Sigmoid colon (tissue), 7 donors: ENCODE data around the gene FUT3. TPM values are rescaled to one million over a fixed set of nuclear protein-coding genes. Genes with fewer than 3 reads are reported as not detected.
"Not testable (repeated sequence)": the region's sequence is repeated elsewhere in the genome, so short reads cannot be mapped to it uniquely, and the experiment has no call there.

Experiments used
- DNase-seq: peaks from one replicate; pipeline ENCODE4 v3.0.0-alpha.2; 2019
- H3K27ac ChIP-seq, 4 donors: fragments of 200-600 bp; sonication (generic); one replicate each; pipeline ENCODE4 v1.5.1; 2016 to 2019; ENCODE audit warnings: mild to moderate bottlenecking in 1 of 4
- H3K27me3 ChIP-seq, 3 donors: fragments of 200-600 bp; sonication (generic); one replicate each; pipeline ENCODE4 v1.5.1; 2019; ENCODE audit warnings: mild to moderate bottlenecking in 1 of 3
- H3K36me3 ChIP-seq, 4 donors: fragments of 200-600 bp; sonication (generic); one replicate each; pipeline ENCODE4 v1.5.1; 2016 to 2019
- H3K4me1 ChIP-seq, 4 donors: fragments of 200-600 bp; sonication (generic); one replicate each; pipeline ENCODE4 v1.5.1; 2017 to 2019
- H3K4me3 ChIP-seq, 4 donors: fragments of 200-600 bp; sonication (generic); one replicate each; pipeline ENCODE4 v1.5.1; 2017 to 2019; ENCODE audit warnings: mild to moderate bottlenecking in 2 of 4, moderate library complexity in 1 of 4
- H3K9me3 ChIP-seq, 4 donors: fragments of 200-600 bp in 3 of 4; sonication (generic) in 3 of 4; one replicate each; pipeline versions ENCODE4 v1.5.1 to v1.6.1; 2013 to 2019
- CTCF ChIP-seq, 4 experiments: fragments of 450-650 bp in 3 of 4; fragments of 200-600 bp in 1 of 4; IDR thresholded peaks; one replicate each; pipeline ENCODE4 v1.5.1; 2016 to 2019; ENCODE audit warnings: antibody characterized with exemption in 4 of 4, mild to moderate bottlenecking in 3 of 4, moderate library complexity in 2 of 4
- EP300 ChIP-seq, 4 donors: sonication (generic); formaldehyde crosslinking; IDR thresholded peaks; one replicate each; pipeline ENCODE4 v1.6.1; 2017; ENCODE audit warnings: antibody characterized with exemption in 4 of 4
- POLR2A ChIP-seq, 2 donors: fragments of 450-650 bp; IDR thresholded peaks; one replicate each; pipeline ENCODE4 v1.6.1; 2016; ENCODE audit warnings: antibody characterized with exemption in 2 of 2, mild to moderate bottlenecking in 2 of 2, moderate library complexity in 2 of 2
- POLR2AphosphoS5 ChIP-seq, 4 donors: sonication (generic); formaldehyde crosslinking; IDR thresholded peaks; one replicate each; pipeline ENCODE4 v1.6.1; 2017; ENCODE audit warnings: antibody characterized with exemption in 4 of 4
- WGBS, 2 donors: extraction: QIAGEN DNeasy Blood & Tissue Kit; methylation state at CpG; one replicate each; pipeline ENCODE4 v1.1.7; 2013; 5-methylcytosine and 5-hydroxymethylcytosine counted together
- intact Hi-C: fragments of 100-400 bp; cut with DNase I; formaldehyde crosslinking; loops from one replicate; pipeline ENCODE4 v1.15.1; 2023
- polyA plus RNA-seq, 3 donors: library from polyadenylated mRNA; stranded (reverse); fragments of 200-250 nt; gene quantifications; one replicate each; pipeline ENCODE4 v1.2.3, GENCODE V29; 2013
- total RNA-seq, 4 donors: library from RNA; depleted of rRNA; stranded (reverse); fragments of >200 nt; gene quantifications; one replicate each; pipeline ENCODE4 v1.1.0, GENCODE V29; 2016
- donor health status: healthy with polysubstance abuse.
- donor health status: Bipolar disorder and iron deficiency.
- donor health status: healthy.

Gene FUT3
- total and polyA plus RNA-seq, 7 donors: 0.83 to 168 (median 29.5) TPM; not detected in 3

- Histone ChIP-seq H3K27ac (peak overlapping the region; percentile 56 to 94 (median 84)), H3K4me1 (peaks cover 0 to 54% (median 37%) of the 10 kb centered on the region in 4 donors)
- DNase-seq, H3K9me3 ChIP-seq, H3K36me3 ChIP-seq, intact Hi-C loops, H3K4me3 ChIP-seq, H3K27me3 ChIP-seq: not testable (repeated sequence)
- WGBS, 2 donors: 61 to 80% methylated on average over 13 of the region's 13 CpGs
- TF ChIP-seq POLR2AphosphoS5 (IDR thresholded peaks at IDR 0.05): peak in 1 of 4 donors; percentile 1
These were observed 32.1 kb upstream of the FUT3 start for GRCh38 chr19:5883157-5883873.

- Histone ChIP-seq H3K4me3 (no peak overlapping the region), H3K36me3 (no peaks in the 10 kb centered on the region), H3K9me3 (no peaks in the 10 kb centered on the region), H3K4me1 (peaks cover 0 to 54% (median 37%) of the 10 kb centered on the region in 4 donors), H3K27me3 (no peaks in the 10 kb centered on the region), H3K27ac (peak overlapping the region; percentile 79 to 94 (median 84))
- DNase-seq: no peak
- no peak for TF ChIP-seq EP300 (IDR thresholded peaks at IDR 0.05)
- no peak for TF ChIP-seq POLR2A (IDR thresholded peaks at IDR 0.05)
- TF ChIP-seq CTCF (IDR thresholded peaks at IDR 0.05): no peak
- TF ChIP-seq POLR2AphosphoS5 (IDR thresholded peaks at IDR 0.05): no peak
- 50 to 61% methylated on average over 9 of the region's 9 CpGs for WGBS, 2 donors
- intact Hi-C loops: no loop called here
These were observed 31.2 kb upstream of the FUT3 start for GRCh38 chr19:5882421-5882968.

- no peak for TF ChIP-seq EP300 (IDR thresholded peaks at IDR 0.05)
- TF ChIP-seq POLR2AphosphoS5 (IDR thresholded peaks at IDR 0.05): no peak
- TF ChIP-seq CTCF (IDR thresholded peaks at IDR 0.05): no peak
- TF ChIP-seq POLR2A (IDR thresholded peaks at IDR 0.05): no peak
- Histone ChIP-seq H3K4me3 (no peak overlapping the region), H3K27me3 (no peaks in the 10 kb centered on the region), H3K27ac (peak overlapping the region; percentile 79 to 94 (median 84)), H3K4me1 (peaks cover 0 to 57% (median 41%) of the 10 kb centered on the region in 4 donors), H3K36me3 (no peaks in the 10 kb centered on the region), H3K9me3 (no peaks in the 10 kb centered on the region)
- 40 to 58% methylated on average over 19 of the region's 19 CpGs for WGBS, 2 donors
- intact Hi-C loops: loop anchor here (2.0 kb wide), 1 partner anchor 53 kb away; no protein-coding TSS in a partner anchor
- no peak for DNase-seq
These were observed 30.5 kb upstream of the FUT3 start for GRCh38 chr19:5881543-5882299.

- Histone ChIP-seq H3K4me1 (peaks cover 0 to 64% (median 45%) of the 10 kb centered on the region in 4 donors), H3K27ac (peak overlapping the region; percentile 79 to 94 (median 84)), H3K9me3 (no peaks in the 10 kb centered on the region), H3K36me3 (no peaks in the 10 kb centered on the region), H3K4me3 (no peak overlapping the region), H3K27me3 (no peaks in the 10 kb centered on the region)
- WGBS, 2 donors: 16 to 18% methylated on average over 15 of the region's 15 CpGs
- DNase-seq: peak; percentile 97
- TF ChIP-seq POLR2AphosphoS5 (IDR thresholded peaks at IDR 0.05) (peak; percentile 3 to 75 (median 72)), POLR2A (IDR thresholded peaks at IDR 0.05) (no peak), EP300 (IDR thresholded peaks at IDR 0.05) (peak in 3 of 4 donors; percentile 64 to 88 (median 80)), CTCF (IDR thresholded peaks at IDR 0.05) (no peak)
- intact Hi-C loops: loop anchor here (2.0 kb wide), 1 partner anchor 52 kb away; no protein-coding TSS in a partner anchor
These were observed 29.4 kb upstream of the FUT3 start for GRCh38 chr19:5880604-5881078.
